A673 (cell line): Measurements from ENCODE around the gene CDHR2. TPM values are rescaled to one million over a fixed set of nuclear protein-coding genes. Genes with fewer than 3 reads are reported as not detected.
A peak's percentile ranks its signal among the peaks of the same experiment; 100 is the strongest.

Source experiments
- BruUV-seq: library from RNA; stranded (reverse); fragments of 400-500 nt; replicated peaks from 2 replicates; lab custom pipeline; 2021; lab: Mats Ljungman, UMichigan
- CTCF ChIA-PET: fragments of 300-600 bp; sonication (Branson Sonifier 250); formaldehyde crosslinking; loops from one replicate; lab custom pipeline; 2022; ENCODE audit warnings: antibody characterized with exemption; lab: Charles Lee
- POLR2A ChIA-PET: fragments of 300-600 bp; sonication (Branson Sonifier 250); formaldehyde crosslinking; loops from one replicate; lab custom pipeline; 2022; ENCODE audit warnings: antibody characterized with exemption; ENCODE audit not compliant: low non-redundant PET; lab: Charles Lee
- DNase-seq: peaks from one replicate; pipeline ENCODE4 v3.0.0-alpha.2; 2015; ENCODE audit warnings: low spot score
- H3K27ac ChIP-seq: fragments of 200-600 bp; sonication (generic); 2 replicates; pipeline ENCODE4 v1.5.1; 2016; ENCODE audit warnings: mixed run types, low read depth, mild to moderate bottlenecking, mixed read lengths, antibody characterized with exemption, low read length; ENCODE audit not compliant: poor library complexity, severe bottlenecking
- H3K27me3 ChIP-seq: fragments of 200-600 bp; sonication (generic); replicated peaks from 2 replicates; pipeline ENCODE4 v1.6.1; 2017; ENCODE audit warnings: mixed run types, low read depth, mild to moderate bottlenecking, mixed read lengths, antibody characterized with exemption, low read length; ENCODE audit not compliant: insufficient read depth, poor library complexity
- H3K36me3 ChIP-seq: fragments of 200-600 bp; sonication (generic); 2 replicates; pipeline ENCODE4 v1.6.1; 2016; ENCODE audit warnings: mixed run types, mild to moderate bottlenecking, mixed read lengths, antibody characterized with exemption, low read length; ENCODE audit not compliant: insufficient read depth, poor library complexity, severe bottlenecking
- H3K4me1 ChIP-seq: fragments of 200-600 bp; sonication (generic); 2 replicates; pipeline ENCODE4 v1.6.1; 2017; ENCODE audit warnings: mixed run types, mild to moderate bottlenecking, mixed read lengths, antibody characterized with exemption, low read length; ENCODE audit not compliant: insufficient read depth, poor library complexity, severe bottlenecking
- H3K4me3 ChIP-seq: fragments of 200-600 bp; sonication (generic); 2 replicates; pipeline ENCODE4 v1.5.1; 2016; ENCODE audit warnings: low read depth, mixed run types, mild to moderate bottlenecking, mixed read lengths, low read length; ENCODE audit not compliant: poor library complexity, severe bottlenecking
- H3K9me3 ChIP-seq: fragments of 200-600 bp; sonication (generic); 2 replicates; pipeline ENCODE4 v1.6.1; 2016; ENCODE audit warnings: mixed run types, low read depth, mild to moderate bottlenecking, mixed read lengths, antibody characterized with exemption, low read length; ENCODE audit not compliant: poor library complexity, severe bottlenecking
- EZH2 ChIP-seq: fragments of 200-600 bp; sonication (generic); IDR thresholded peaks from 2 replicates; pipeline ENCODE4 v1.6.1; 2017; ENCODE audit warnings: borderline replicate concordance, low read depth, mild to moderate bottlenecking, mixed read lengths, antibody characterized with exemption, low read length; ENCODE audit not compliant: poor library complexity, severe bottlenecking
- intact Hi-C: fragments of 100-400 bp; cut with micrococcal nuclease; formaldehyde crosslinking; loops from one replicate; pipeline ENCODE4 v1.10.0; 2022; ENCODE audit not compliant: unreplicated experiment
- total RNA-seq: library from RNA; stranded (reverse); gene quantifications from 2 replicates; pipeline ENCODE4 v1.2.3, GENCODE V29; 2021
- TF ChIP-seq, protein P1 (sequence below): fragments of 300-800, 200-600 bp; sonication (generic); conservative IDR thresholded peaks from 2 replicates; pipeline ENCODE4 v1.5.1; 2017; ENCODE audit warnings: low read depth, mild to moderate bottlenecking, antibody characterized with exemption, low read length, moderate library complexity, mixed read lengths

CDHR2 gene
- total RNA-seq, 1 experiment from 2014 or later = not detected

DNA sequence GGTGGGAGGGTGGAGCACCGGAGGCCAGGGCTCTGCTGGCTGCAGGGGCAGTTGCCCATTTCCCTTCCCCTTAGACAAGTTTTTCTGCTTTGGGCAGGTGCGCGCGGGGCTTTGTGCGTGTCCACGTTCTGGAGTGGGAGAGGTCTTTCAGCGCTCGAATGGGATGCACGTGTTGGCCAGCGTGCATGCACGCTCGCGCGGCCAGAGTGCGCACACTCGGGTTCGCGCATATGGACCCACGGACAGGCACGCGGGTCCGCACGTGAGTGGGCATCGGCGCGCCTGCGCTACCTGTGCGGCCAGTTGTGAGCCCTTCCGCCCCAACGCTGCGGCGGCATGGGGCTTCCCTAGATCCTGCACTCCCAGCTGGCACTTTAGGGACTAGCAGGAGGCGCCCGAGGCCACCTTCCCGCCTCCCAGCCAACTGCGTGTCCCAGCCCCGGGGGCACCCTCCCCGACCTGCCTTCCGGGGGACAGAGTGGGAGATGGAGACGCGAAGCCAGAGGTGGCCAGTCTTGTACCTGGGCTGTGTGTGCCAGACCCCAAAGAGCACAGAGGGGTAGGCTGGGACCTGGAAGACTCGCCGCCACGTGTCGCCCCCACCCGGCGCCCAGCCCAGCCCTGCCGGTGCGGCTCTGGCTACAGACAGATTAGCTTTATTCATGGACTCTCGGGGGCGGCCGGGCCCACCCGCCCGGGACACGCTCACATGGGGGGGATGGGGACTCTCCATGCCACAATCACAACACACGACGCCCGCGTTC lies 70.6 kb downstream of the CDHR2 start:
- no peak overlapping the region for H3K27ac ChIP-seq
- H3K36me3 ChIP-seq = no peaks in the 10 kb centered on the region
- CTCF ChIA-PET = no interaction called here
- POLR2A ChIA-PET = no interaction called here
- no peak for DNase-seq
- peaks cover 4% of the 10 kb centered on the region for H3K4me1 ChIP-seq
- TF ChIP-seq EZH2 = peak; percentile 73
- TF ChIP-seq, protein P1, sequence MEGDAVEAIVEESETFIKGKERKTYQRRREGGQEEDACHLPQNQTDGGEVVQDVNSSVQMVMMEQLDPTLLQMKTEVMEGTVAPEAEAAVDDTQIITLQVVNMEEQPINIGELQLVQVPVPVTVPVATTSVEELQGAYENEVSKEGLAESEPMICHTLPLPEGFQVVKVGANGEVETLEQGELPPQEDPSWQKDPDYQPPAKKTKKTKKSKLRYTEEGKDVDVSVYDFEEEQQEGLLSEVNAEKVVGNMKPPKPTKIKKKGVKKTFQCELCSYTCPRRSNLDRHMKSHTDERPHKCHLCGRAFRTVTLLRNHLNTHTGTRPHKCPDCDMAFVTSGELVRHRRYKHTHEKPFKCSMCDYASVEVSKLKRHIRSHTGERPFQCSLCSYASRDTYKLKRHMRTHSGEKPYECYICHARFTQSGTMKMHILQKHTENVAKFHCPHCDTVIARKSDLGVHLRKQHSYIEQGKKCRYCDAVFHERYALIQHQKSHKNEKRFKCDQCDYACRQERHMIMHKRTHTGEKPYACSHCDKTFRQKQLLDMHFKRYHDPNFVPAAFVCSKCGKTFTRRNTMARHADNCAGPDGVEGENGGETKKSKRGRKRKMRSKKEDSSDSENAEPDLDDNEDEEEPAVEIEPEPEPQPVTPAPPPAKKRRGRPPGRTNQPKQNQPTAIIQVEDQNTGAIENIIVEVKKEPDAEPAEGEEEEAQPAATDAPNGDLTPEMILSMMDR = no peak
- no TSS peak for BruUV-seq
- intact Hi-C loops = loop anchor here (5.0 kb wide), 2 partner anchors 47 to 202 kb away; partner anchors contain the start of gene CLTB
- H3K27me3 ChIP-seq = peaks cover 21% of the 10 kb centered on the region
- H3K9me3 ChIP-seq = no peaks in the 10 kb centered on the region
- H3K4me3 ChIP-seq = peak overlapping the region; percentile 25

DNA sequence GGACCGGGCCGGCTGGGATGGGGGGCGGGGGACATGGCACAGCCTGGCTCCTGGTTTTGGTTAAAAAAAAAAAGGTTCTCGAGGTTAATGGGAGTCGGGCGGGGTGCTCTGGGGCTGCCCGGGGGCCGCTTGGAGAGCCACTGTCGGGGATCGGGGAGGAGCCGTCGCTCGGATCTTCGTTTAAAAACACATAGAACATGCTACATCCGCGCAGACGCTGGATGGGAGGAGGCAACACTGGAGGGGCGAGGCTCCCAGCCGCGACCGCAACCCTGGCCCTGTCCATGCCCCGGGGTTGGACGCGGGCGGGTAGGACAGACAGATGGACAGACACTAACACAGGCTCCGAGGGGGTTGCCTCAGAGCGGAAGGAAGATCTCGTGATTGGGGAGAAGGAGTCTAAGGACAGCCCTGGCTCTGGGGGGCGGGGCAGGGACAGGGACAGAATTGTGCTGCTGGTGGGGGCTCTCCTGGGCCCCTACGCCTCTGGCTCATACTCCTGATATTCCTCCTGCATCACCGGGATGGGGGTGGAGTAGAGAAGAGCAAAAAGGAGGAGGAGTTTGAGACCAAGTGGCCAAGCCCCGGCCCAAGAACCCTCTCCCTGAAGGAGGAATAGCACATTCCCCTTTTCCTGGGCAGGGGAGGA lies 71.3 kb downstream of the CDHR2 start:
- no peak overlapping the region for H3K27ac ChIP-seq
- peak overlapping the region; percentile 15 for H3K4me3 ChIP-seq
- DNase-seq = no peak
- intact Hi-C loops = no loop called here
- CTCF ChIA-PET = no interaction called here
- peaks cover 21% of the 10 kb centered on the region for H3K27me3 ChIP-seq
- no peak for TF ChIP-seq EZH2
- TF ChIP-seq, protein P1 = no peak
- no peaks in the 10 kb centered on the region for H3K36me3 ChIP-seq
- peaks cover 4% of the 10 kb centered on the region for H3K4me1 ChIP-seq
- no peaks in the 10 kb centered on the region for H3K9me3 ChIP-seq
- BruUV-seq = no TSS peak
- POLR2A ChIA-PET = no interaction called here

DNA sequence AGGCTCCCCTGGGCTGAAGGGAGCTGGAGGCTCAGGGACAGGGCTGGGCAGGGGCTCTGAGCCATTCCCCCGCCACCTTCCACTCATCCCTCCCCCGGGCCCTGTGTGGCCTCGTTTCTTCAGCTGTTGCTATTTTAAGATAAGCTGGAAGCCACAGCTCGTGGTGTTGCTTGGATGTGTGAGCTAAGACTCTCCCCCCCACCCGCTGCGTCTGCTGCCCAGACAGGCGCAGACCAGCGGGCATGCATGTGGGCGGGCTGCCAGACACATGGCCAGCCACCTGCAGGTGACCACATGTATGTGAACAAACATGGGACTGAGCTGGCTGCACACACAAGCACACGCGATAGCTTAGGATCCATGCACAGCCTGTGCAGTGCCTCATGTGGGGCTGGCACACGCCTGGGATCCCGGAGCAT lies 72.5 kb downstream of the CDHR2 start:
- ChIA-PET POLR2A (no interaction called here), CTCF (no interaction called here)
- H3K9me3 ChIP-seq = no peaks in the 10 kb centered on the region
- intact Hi-C loops = no loop called here
- H3K27me3 ChIP-seq = peaks cover 21% of the 10 kb centered on the region
- no TSS peak for BruUV-seq
- no peaks in the 10 kb centered on the region for H3K36me3 ChIP-seq
- DNase-seq = no peak
- TF ChIP-seq, protein P1 = no peak
- no peak for TF ChIP-seq EZH2
- no peak overlapping the region for H3K4me3 ChIP-seq
- no peak overlapping the region for H3K27ac ChIP-seq
- H3K4me1 ChIP-seq = peaks cover 4% of the 10 kb centered on the region
